GM12878 (cell line): ENCODE results near the gene LILRB3. TPM values are rescaled to one million over a fixed set of nuclear protein-coding genes. Genes with fewer than 3 reads are reported as not detected.

Experiments
- polyA plus RNA-seq, 11 experiments: library from polyadenylated mRNA; depleted of rRNA in 4 of 11; unstranded in 6 of 11; stranded (reverse) in 5 of 11; fragments of >200 nt; fragmentation: Nextera tagmentation in 4 of 11; fragmentation: Illumina TruSeq in 1 of 11; extraction: Ambion mirVana in 4 of 11; extraction: Trizol in 1 of 11; gene quantifications; 1 replicate in 1 of 11; 2 replicates in 10 of 11; pipeline versions ENCODE4 v1.2.1 to v1.2.3, GENCODE V29; 2011 to 2016; ENCODE audit warnings: inconsistent platforms in 2 of 11, missing spikeins in 2 of 11, low read depth in 1 of 11
- small RNA-seq: library from RNA; depleted of rRNA; stranded (forward); fragments of <200 nt; gene quantifications from one replicate; pipeline ENCODE3, GENCODE V24; 2014
- total RNA-seq, 4 experiments: library from RNA; depleted of rRNA in 3 of 4; stranded (reverse); fragments of >200 nt in 3 of 4; fragmentation: Illumina TruSeq in 1 of 4; extraction: Trizol in 1 of 4; gene quantifications; 2 replicates each; pipeline versions ENCODE4 v1.2.1 to v1.2.3, GENCODE V29; 2013 to 2021

Gene LILRB3
- total and polyA plus RNA-seq, 10 of the 15 experiments (the other 5 are each of a cell fraction or from before 2014, with no cell fraction given): 0.04 to 1.1 (median 0.18) TPM; not detected in 1

Small RNA genes lying within 50 kb of the gene (small RNA-seq; reads per million reads assigned to genes)
- gene RNU6-1307P: not detected

Other genes with a start within 250 kb of the LILRB3 start
Only the 7 nearest of the 22 such genes appear.
- 0.05 TPM in 1 of 2 replicates, not detected in the other for gene TMC4, start 49.8 kb downstream of the LILRB3 start, total RNA-seq (2014; rRNA removed)
- not detected in 2 replicates for gene TMC4, start 49.8 kb downstream of the LILRB3 start, total RNA-seq (2014; rRNA removed; fragmentation: Illumina TruSeq; extraction: Trizol)
- 0.27 and 0.33 TPM in 2 replicates for gene TMC4, start 49.8 kb downstream of the LILRB3 start, total RNA-seq (2021)
- not detected in 2 replicates for gene TMC4, start 49.8 kb downstream of the LILRB3 start, polyA plus RNA-seq (2011; rRNA removed)
- gene TMC4, start 49.8 kb downstream of the LILRB3 start, polyA plus RNA-seq (2014; fragmentation: Illumina TruSeq; extraction: Trizol): not detected in 2 replicates
- not detected for gene TMC4, start 49.8 kb downstream of the LILRB3 start, polyA plus RNA-seq (2014; fragmentation: Nextera tagmentation; extraction: Ambion mirVana)
- gene TMC4, start 49.8 kb downstream of the LILRB3 start, polyA plus RNA-seq (2014; rRNA removed): not detected in 2 replicates
- gene TMC4, start 49.8 kb downstream of the LILRB3 start, polyA plus RNA-seq (2016; fragmentation: Nextera tagmentation; extraction: Ambion mirVana): under 1 TPM; 0.74 to 0.83 TPM
- gene MBOAT7, start 33.4 kb downstream of the LILRB3 start, total RNA-seq (2014; rRNA removed): 23.8 and 28.1 TPM in 2 replicates
- gene MBOAT7, start 33.4 kb downstream of the LILRB3 start, total RNA-seq (2014; rRNA removed; fragmentation: Illumina TruSeq; extraction: Trizol): 8.0 and 8.6 TPM in 2 replicates
- gene MBOAT7, start 33.4 kb downstream of the LILRB3 start, total RNA-seq (2021): 38.8 and 43.0 TPM in 2 replicates
- 3.6 and 8.5 TPM in 2 replicates for gene MBOAT7, start 33.4 kb downstream of the LILRB3 start, polyA plus RNA-seq (2011; rRNA removed)
- gene MBOAT7, start 33.4 kb downstream of the LILRB3 start, polyA plus RNA-seq (2014; fragmentation: Illumina TruSeq; extraction: Trizol): 8.2 and 15.7 TPM in 2 replicates
- 1 to 10 TPM in 1 of 2 experiments, under 1 TPM in 1; 0.69 to 1.4 TPM for gene MBOAT7, start 33.4 kb downstream of the LILRB3 start, polyA plus RNA-seq (2014; fragmentation: Nextera tagmentation; extraction: Ambion mirVana)
- 27.8 and 34.4 TPM in 2 replicates for gene MBOAT7, start 33.4 kb downstream of the LILRB3 start, polyA plus RNA-seq (2014; rRNA removed)
- gene MBOAT7, start 33.4 kb downstream of the LILRB3 start, polyA plus RNA-seq (2016; fragmentation: Nextera tagmentation; extraction: Ambion mirVana): 10 to 100 TPM; 37.1 to 44.5 TPM
- 20.8 and 21.2 TPM in 2 replicates for gene TSEN34, start 31.7 kb downstream of the LILRB3 start, total RNA-seq (2014; rRNA removed)
- 8.2 and 8.9 TPM in 2 replicates for gene TSEN34, start 31.7 kb downstream of the LILRB3 start, total RNA-seq (2014; rRNA removed; fragmentation: Illumina TruSeq; extraction: Trizol)
- 18.9 and 22.0 TPM in 2 replicates for gene TSEN34, start 31.7 kb downstream of the LILRB3 start, total RNA-seq (2021)
- gene TSEN34, start 31.7 kb downstream of the LILRB3 start, polyA plus RNA-seq (2011; rRNA removed): 11.5 and 14.7 TPM in 2 replicates
- gene TSEN34, start 31.7 kb downstream of the LILRB3 start, polyA plus RNA-seq (2014; fragmentation: Illumina TruSeq; extraction: Trizol): 1.9 and 5.3 TPM in 2 replicates
- gene TSEN34, start 31.7 kb downstream of the LILRB3 start, polyA plus RNA-seq (2014; fragmentation: Nextera tagmentation; extraction: Ambion mirVana): 1 to 10 TPM; 1.0 to 4.2 TPM
- 26.5 and 26.9 TPM in 2 replicates for gene TSEN34, start 31.7 kb downstream of the LILRB3 start, polyA plus RNA-seq (2014; rRNA removed)
- gene TSEN34, start 31.7 kb downstream of the LILRB3 start, polyA plus RNA-seq (2016; fragmentation: Nextera tagmentation; extraction: Ambion mirVana): 10 to 100 TPM; 29.8 to 35.9 TPM
- 5,407 and 5,598 TPM in 2 replicates for gene RPS9, start 22.1 kb downstream of the LILRB3 start, total RNA-seq (2014; rRNA removed)
- gene RPS9, start 22.1 kb downstream of the LILRB3 start, total RNA-seq (2014; rRNA removed; fragmentation: Illumina TruSeq; extraction: Trizol): 2,351 TPM in 2 replicates
- gene RPS9, start 22.1 kb downstream of the LILRB3 start, total RNA-seq (2021): 2,143 and 2,183 TPM in 2 replicates
- 1,412 and 2,202 TPM in 2 replicates for gene RPS9, start 22.1 kb downstream of the LILRB3 start, polyA plus RNA-seq (2011; rRNA removed)
- 1,194 and 2,970 TPM in 2 replicates for gene RPS9, start 22.1 kb downstream of the LILRB3 start, polyA plus RNA-seq (2014; fragmentation: Illumina TruSeq; extraction: Trizol)
- gene RPS9, start 22.1 kb downstream of the LILRB3 start, polyA plus RNA-seq (2014; fragmentation: Nextera tagmentation; extraction: Ambion mirVana): 100 to 1,000 TPM; 629 to 815 TPM
- 6,524 and 7,847 TPM in 2 replicates for gene RPS9, start 22.1 kb downstream of the LILRB3 start, polyA plus RNA-seq (2014; rRNA removed)
- gene RPS9, start 22.1 kb downstream of the LILRB3 start, polyA plus RNA-seq (2016; fragmentation: Nextera tagmentation; extraction: Ambion mirVana): 100 to 1,000 TPM; 890 to 896 TPM
- gene LILRA6, start 19.8 kb upstream of the LILRB3 start, total RNA-seq (2014; rRNA removed): 0.11 TPM in 1 of 2 replicates, not detected in the other
- gene LILRA6, start 19.8 kb upstream of the LILRB3 start, total RNA-seq (2014; rRNA removed; fragmentation: Illumina TruSeq; extraction: Trizol): not detected in 2 replicates
- 0.10 TPM in 1 of 2 replicates, not detected in the other for gene LILRA6, start 19.8 kb upstream of the LILRB3 start, total RNA-seq (2021)
- 1.2 and 1.7 TPM in 2 replicates for gene LILRA6, start 19.8 kb upstream of the LILRB3 start, polyA plus RNA-seq (2011; rRNA removed)
- 0.07 TPM in 1 of 2 replicates, not detected in the other for gene LILRA6, start 19.8 kb upstream of the LILRB3 start, polyA plus RNA-seq (2014; fragmentation: Illumina TruSeq; extraction: Trizol)
- under 1 TPM; 0.04 to 0.05 TPM for gene LILRA6, start 19.8 kb upstream of the LILRB3 start, polyA plus RNA-seq (2014; fragmentation: Nextera tagmentation; extraction: Ambion mirVana)
- gene LILRA6, start 19.8 kb upstream of the LILRB3 start, polyA plus RNA-seq (2014; rRNA removed): 0.09 and 0.19 TPM in 2 replicates
- gene LILRA6, start 19.8 kb upstream of the LILRB3 start, polyA plus RNA-seq (2016; fragmentation: Nextera tagmentation; extraction: Ambion mirVana): under 1 TPM in 1 of 2 experiments, not detected in 1; 0.05 TPM
- not detected in 2 replicates for gene LILRB5, start 34.3 kb upstream of the LILRB3 start, total RNA-seq (2014; rRNA removed)
- gene LILRB5, start 34.3 kb upstream of the LILRB3 start, total RNA-seq (2014; rRNA removed; fragmentation: Illumina TruSeq; extraction: Trizol): not detected in 2 replicates
- 0.05 and 0.13 TPM in 2 replicates for gene LILRB5, start 34.3 kb upstream of the LILRB3 start, total RNA-seq (2021)
- gene LILRB5, start 34.3 kb upstream of the LILRB3 start, polyA plus RNA-seq (2011; rRNA removed): 0.01 TPM in 1 of 2 replicates, not detected in the other
- gene LILRB5, start 34.3 kb upstream of the LILRB3 start, polyA plus RNA-seq (2014; fragmentation: Illumina TruSeq; extraction: Trizol): not detected in 2 replicates
- not detected for gene LILRB5, start 34.3 kb upstream of the LILRB3 start, polyA plus RNA-seq (2014; fragmentation: Nextera tagmentation; extraction: Ambion mirVana)
- gene LILRB5, start 34.3 kb upstream of the LILRB3 start, polyA plus RNA-seq (2014; rRNA removed): not detected in 2 replicates
- not detected for gene LILRB5, start 34.3 kb upstream of the LILRB3 start, polyA plus RNA-seq (2016; fragmentation: Nextera tagmentation; extraction: Ambion mirVana)
- 0.17 TPM in 1 of 2 replicates, not detected in the other for gene LILRB2, start 58.1 kb upstream of the LILRB3 start, total RNA-seq (2014; rRNA removed)
- 0.09 TPM in 2 replicates for gene LILRB2, start 58.1 kb upstream of the LILRB3 start, total RNA-seq (2014; rRNA removed; fragmentation: Illumina TruSeq; extraction: Trizol)
- not detected in 2 replicates for gene LILRB2, start 58.1 kb upstream of the LILRB3 start, total RNA-seq (2021)
- 0.08 TPM in 1 of 2 replicates, not detected in the other for gene LILRB2, start 58.1 kb upstream of the LILRB3 start, polyA plus RNA-seq (2011; rRNA removed)
- gene LILRB2, start 58.1 kb upstream of the LILRB3 start, polyA plus RNA-seq (2014; fragmentation: Illumina TruSeq; extraction: Trizol): 0.15 TPM in 1 of 2 replicates, not detected in the other
- not detected for gene LILRB2, start 58.1 kb upstream of the LILRB3 start, polyA plus RNA-seq (2014; fragmentation: Nextera tagmentation; extraction: Ambion mirVana)
- 0.11 and 0.15 TPM in 2 replicates for gene LILRB2, start 58.1 kb upstream of the LILRB3 start, polyA plus RNA-seq (2014; rRNA removed)
- under 1 TPM in 1 of 2 experiments, not detected in 1; 0.18 TPM for gene LILRB2, start 58.1 kb upstream of the LILRB3 start, polyA plus RNA-seq (2016; fragmentation: Nextera tagmentation; extraction: Ambion mirVana)